HUES64 (cell line): ENCODE measurements around the gene KCNT2.

Source experiments
- H3K27ac ChIP-seq: 2 replicates; pipeline ENCODE4 v1.7.0; 2013; ENCODE audit warnings: low read depth, low read length, inconsistent platforms
- H3K27me3 ChIP-seq: 2 replicates; pipeline ENCODE4 v1.6.1; 2013; ENCODE audit warnings: mild to moderate bottlenecking, low read length; ENCODE audit not compliant: insufficient read depth
- H3K36me3 ChIP-seq: 2 replicates; pipeline ENCODE4 v1.6.1; 2013; ENCODE audit warnings: mild to moderate bottlenecking, low read length; ENCODE audit not compliant: insufficient read depth
- H3K4me1 ChIP-seq: 2 replicates; pipeline ENCODE4 v1.6.1; 2013; ENCODE audit warnings: mild to moderate bottlenecking, low read length, moderate library complexity; ENCODE audit not compliant: insufficient read depth
- H3K4me3 ChIP-seq: 2 replicates; pipeline ENCODE4 v1.5.1; 2013; ENCODE audit warnings: mild to moderate bottlenecking, low read length, moderate library complexity
- H3K9ac ChIP-seq: 2 replicates; pipeline ENCODE4 v1.6.1; 2013; ENCODE audit warnings: mild to moderate bottlenecking, low read depth, low read length
- H3K9me3 ChIP-seq: 2 replicates; pipeline ENCODE4 v1.6.1; 2013; ENCODE audit warnings: low read depth, low read length; ENCODE audit not compliant: insufficient read depth
- WGBS: fragments of 150-250, 120-280 bp; methylation state at CpG from one replicate; pipeline ENCODE4 v1.1.7; 2013; ENCODE audit warnings: missing lambda C conversion rate; 5-methylcytosine and 5-hydroxymethylcytosine counted together

The KCNT2 gene

DNA sequence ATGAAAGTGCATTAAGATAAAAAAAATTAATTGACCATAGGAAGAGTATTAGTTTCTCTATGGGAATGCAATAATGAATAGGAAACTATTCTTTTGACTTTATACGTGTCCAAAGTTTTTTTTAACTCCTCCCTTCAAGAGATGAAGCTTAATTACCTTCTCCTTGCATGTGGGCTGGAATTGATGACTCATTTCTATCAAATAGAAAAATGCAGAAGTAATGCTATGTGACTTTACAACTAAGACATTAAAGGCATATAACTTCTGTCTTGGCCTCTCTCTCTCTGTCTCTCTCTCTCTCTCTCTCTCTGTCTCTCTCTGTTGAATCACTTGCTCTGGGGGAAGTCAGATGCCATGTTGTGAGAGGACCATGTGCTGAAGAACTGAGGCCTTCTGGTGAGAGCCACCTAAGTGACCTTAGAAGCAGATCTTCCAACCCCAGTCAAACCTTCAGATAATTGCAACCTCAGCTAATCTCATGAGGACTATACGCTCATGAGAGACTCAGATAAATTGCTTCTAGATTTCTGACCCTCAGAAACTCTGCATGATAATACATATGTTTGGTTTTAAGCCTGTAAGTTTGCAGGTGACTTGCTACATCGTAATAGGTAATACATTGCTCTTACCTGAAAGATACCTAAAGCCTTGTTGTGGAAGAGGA, 414.2 kb downstream of the KCNT2 start:
- H3K27ac ChIP-seq = no peak overlapping the region
- no peaks in the 10 kb centered on the region for H3K4me1 ChIP-seq
- H3K36me3 ChIP-seq = no peaks in the 10 kb centered on the region
- 90% methylated on average over 1 of the region's 3 CpGs for WGBS
- no peak overlapping the region for H3K4me3 ChIP-seq
- no peak overlapping the region for H3K9ac ChIP-seq
- H3K9me3 ChIP-seq = peaks cover 3% of the 10 kb centered on the region; the same call in 1 of the 2 replicates
- H3K27me3 ChIP-seq = no peaks in the 10 kb centered on the region

DNA sequence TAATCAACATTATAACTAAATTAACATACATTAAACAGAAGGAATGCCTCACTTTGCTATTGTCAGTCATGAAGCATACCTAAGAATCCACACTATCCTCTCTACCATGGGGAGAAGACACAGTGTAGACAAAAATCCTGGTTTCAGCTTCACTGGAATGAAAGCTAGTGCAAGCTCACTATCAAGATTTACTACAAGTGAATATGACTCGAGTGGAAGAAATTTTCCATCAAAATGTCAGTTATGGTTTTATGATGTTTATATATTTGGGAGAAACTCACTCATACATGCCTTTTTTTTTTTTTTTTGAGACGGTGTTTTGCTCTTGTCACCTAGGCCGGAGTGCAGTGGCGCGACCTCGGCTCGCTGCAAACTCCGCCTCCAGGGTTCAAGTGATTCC, 424.3 kb downstream of the KCNT2 start:
- no peak overlapping the region for H3K4me3 ChIP-seq
- H3K9me3 ChIP-seq = no peaks in the 10 kb centered on the region
- H3K27ac ChIP-seq = no peak overlapping the region
- WGBS = 96% methylated on average over 7 of the region's 8 CpGs
- H3K9ac ChIP-seq = no peak overlapping the region
- no peaks in the 10 kb centered on the region for H3K4me1 ChIP-seq
- no peaks in the 10 kb centered on the region for H3K27me3 ChIP-seq
- H3K36me3 ChIP-seq = no peaks in the 10 kb centered on the region

DNA sequence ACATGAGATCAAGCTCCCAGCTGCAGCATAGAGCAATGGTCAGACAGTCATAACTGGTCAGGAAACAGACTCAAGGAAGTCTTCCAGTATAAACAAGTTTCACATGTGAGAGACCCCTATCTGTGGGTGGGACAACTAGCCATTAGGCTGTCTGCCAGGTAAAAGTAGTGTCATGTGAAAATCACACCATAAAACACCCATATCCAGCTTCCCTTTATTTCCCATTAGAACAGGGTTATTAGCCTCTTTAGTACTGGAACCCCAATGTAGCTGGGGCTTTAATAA, 426.7 kb downstream of the KCNT2 start:
- H3K27ac ChIP-seq = no peak overlapping the region
- no peaks in the 10 kb centered on the region for H3K27me3 ChIP-seq
- H3K4me1 ChIP-seq = no peaks in the 10 kb centered on the region
- H3K36me3 ChIP-seq = no peaks in the 10 kb centered on the region
- no peaks in the 10 kb centered on the region for H3K9me3 ChIP-seq
- H3K9ac ChIP-seq = no peak overlapping the region
- no peak overlapping the region for H3K4me3 ChIP-seq

DNA sequence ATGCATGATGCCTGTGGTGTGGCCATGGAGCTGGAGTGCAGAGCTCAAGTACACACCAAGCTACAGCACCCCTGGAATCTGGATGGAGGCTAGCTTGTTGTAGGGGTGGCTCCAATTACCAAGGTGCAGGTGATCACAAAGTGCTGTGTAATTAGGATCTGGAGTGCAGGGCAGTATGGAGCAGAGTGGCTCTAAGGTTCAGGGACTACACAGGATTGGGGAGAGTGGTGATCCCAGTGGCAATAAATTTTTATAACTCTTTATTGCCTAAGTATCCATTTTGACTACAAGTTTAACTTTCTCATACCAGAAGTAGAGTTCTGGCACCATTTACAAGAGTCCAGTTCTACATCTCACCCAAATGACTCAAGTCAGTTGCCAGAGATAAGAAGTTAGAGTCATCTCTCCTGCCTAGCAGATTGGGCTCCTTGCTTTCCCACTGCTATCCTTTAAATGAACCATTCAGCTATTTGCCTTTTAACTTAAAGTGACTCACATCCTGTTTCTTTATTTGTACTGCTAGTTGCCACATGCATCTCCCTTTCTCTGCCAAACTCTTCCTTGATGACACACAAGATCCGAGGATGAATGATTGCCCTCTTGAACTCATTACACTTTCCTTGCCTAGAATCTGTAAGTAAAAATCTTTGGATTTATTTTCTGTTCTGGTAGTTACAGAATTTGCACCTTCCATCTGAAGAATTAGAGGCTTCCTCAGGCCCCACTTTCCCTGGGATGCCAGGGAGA, 427.2 kb downstream of the KCNT2 start:
- 73% methylated on average over 1 of the region's 1 CpG for WGBS

DNA sequence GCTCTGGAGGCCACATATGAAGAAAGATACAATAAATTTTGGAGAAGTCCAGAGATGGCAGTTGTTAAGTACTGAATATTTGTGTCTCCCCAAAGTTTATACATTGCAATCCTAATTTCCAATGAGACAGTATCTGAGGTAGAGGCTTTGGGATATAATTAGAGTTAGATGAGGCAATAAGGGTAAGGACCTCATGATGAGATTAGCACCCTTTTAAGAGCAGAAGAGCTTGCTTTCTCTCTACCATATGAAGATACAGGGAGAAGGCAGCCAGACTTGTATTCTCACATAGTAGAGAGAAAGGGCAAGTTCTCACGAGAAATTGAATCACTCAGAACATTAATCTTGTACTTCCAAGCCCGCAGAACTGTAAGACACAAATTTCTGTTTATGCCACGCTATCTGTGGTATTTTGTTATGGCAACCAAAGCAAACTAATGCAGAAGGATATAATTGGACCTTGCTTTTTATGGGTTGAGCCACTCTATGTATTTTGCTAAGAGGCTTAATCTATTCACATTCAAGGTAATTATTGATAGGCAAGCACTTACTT, 430.1 kb downstream of the KCNT2 start:
- no peaks in the 10 kb centered on the region for H3K9me3 ChIP-seq
- 91% methylated on average over 3 of the region's 3 CpGs for WGBS
- H3K27me3 ChIP-seq = no peaks in the 10 kb centered on the region
- H3K36me3 ChIP-seq = no peaks in the 10 kb centered on the region
- no peak overlapping the region for H3K4me3 ChIP-seq
- H3K4me1 ChIP-seq = no peaks in the 10 kb centered on the region
- no peak overlapping the region for H3K27ac ChIP-seq
- no peak overlapping the region for H3K9ac ChIP-seq

More for the DNA sequence above, 427.2 kb downstream of the KCNT2 start:
- no peaks in the 10 kb centered on the region for H3K27me3 ChIP-seq
- H3K4me3 ChIP-seq = no peak overlapping the region
- no peak overlapping the region for H3K9ac ChIP-seq
- H3K36me3 ChIP-seq = no peaks in the 10 kb centered on the region
- no peaks in the 10 kb centered on the region for H3K9me3 ChIP-seq
- H3K27ac ChIP-seq = no peak overlapping the region
- H3K4me1 ChIP-seq = no peaks in the 10 kb centered on the region
